ENCODE data around the gene PLEKHA7. TPM values are rescaled to one million over a fixed set of nuclear protein-coding genes. Genes with fewer than 3 reads are reported as not detected.

Gene PLEKHA7
- total and polyA plus RNA-seq, 2 of the 8 experiments (the other 6 are each of a cell fraction or from before 2014, with no cell fraction given): 11.4 to 25.6 TPM

DNA sequence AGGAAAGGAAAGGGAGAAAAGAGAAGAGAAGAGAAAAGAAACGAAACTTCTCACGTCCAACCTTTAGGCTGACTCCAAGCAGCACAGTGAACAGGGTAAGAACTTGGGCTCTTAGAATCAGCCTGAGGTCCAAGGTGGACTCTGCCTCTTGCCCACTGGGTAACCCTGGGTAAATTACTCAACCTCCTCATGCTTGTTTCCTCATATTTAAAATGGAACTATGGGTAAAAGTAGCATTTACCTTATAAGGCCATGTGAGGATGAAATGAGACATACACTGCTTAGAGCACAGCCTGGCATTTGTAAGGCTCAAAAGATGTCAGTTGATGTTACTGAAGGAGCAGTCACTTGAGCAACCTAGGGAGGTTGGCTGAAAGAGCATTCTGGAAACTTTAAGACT lies 167.9 kb downstream of the PLEKHA7 start:
- Histone ChIP-seq H2BK120ac (replicated peaks; ENCODE audit: low read depth, low read length) (no peak overlapping the region), H2BK12ac (ENCODE audit: low read depth, low read length) (no peak overlapping the region), H3K23ac (ENCODE audit: insufficient read length) (no peak overlapping the region), H3K79me2 (ENCODE audit: control insufficient read depth in 1 of 2, insufficient read depth in 2 of 2, low read length in 2 of 2) (no peaks in the 10 kb centered on the region), H3K36me3 (ENCODE audit: control insufficient read depth in 2 of 4, insufficient read depth in 4 of 4, low read length in 3 of 4) (peaks cover 0 to 3% (median 0%) of the 10 kb centered on the region in 4 experiments; a peak in 2 of 8 replicates), H3K56ac (replicated peaks; ENCODE audit: insufficient read length, low read depth, low read length) (no peak overlapping the region), H3K9me3 (ENCODE audit: insufficient read depth in 2 of 2, low read depth in 1 of 2, low read length in 1 of 2) (no peaks in the 10 kb centered on the region), H3K23me2 (ENCODE audit: low read depth, low read length) (no peaks in the 10 kb centered on the region), H3K4me3 (ENCODE audit: extremely low read depth in 1 of 4, insufficient read depth in 2 of 4, low read depth in 3 of 4, low read length in 4 of 4) (no peak overlapping the region), H3K9ac (replicated peaks in 1 of 4; ENCODE audit: extremely low read depth in 1 of 4, low read depth in 3 of 4, low read length in 3 of 4) (no peak overlapping the region), H3K79me1 (ENCODE audit: low read depth, low read length) (no peaks in the 10 kb centered on the region; the same call in 1 of the 2 replicates), H3K18ac (ENCODE audit: extremely low read depth, low read length) (no peak overlapping the region), H4K91ac (replicated peaks; ENCODE audit: insufficient read length, low read length) (no peak overlapping the region), H3K27ac (ENCODE audit: low read depth, low read length) (no peak overlapping the region), H4K20me1 (replicated peaks in 1 of 2; ENCODE audit: control insufficient read depth in 1 of 2, insufficient read depth in 2 of 2, low read length in 2 of 2) (no peaks in the 10 kb centered on the region), H3K4me2 (ENCODE audit: insufficient read depth in 1 of 2, low read depth in 2 of 2, low read length in 2 of 2) (no peak overlapping the region), H2AFZ (ENCODE audit: low read length) (no peak overlapping the region), H3K27me3 (replicated peaks in 1 of 4; ENCODE audit: control insufficient read depth in 3 of 4, extremely low read depth in 1 of 4, insufficient read depth in 3 of 4, low read length in 3 of 4) (no peaks in the 10 kb centered on the region), H3K4ac (replicated peaks; ENCODE audit: insufficient read length, low read depth, low read length) (no peak overlapping the region), H2BK5ac (ENCODE audit: low read depth, low read length) (no peak overlapping the region), H2AK5ac (ENCODE audit: low read depth, low read length) (no peak overlapping the region), H2BK20ac (ENCODE audit: low read length) (no peak overlapping the region), H4K8ac (ENCODE audit: extremely low read depth, insufficient read depth, low read length) (no peak overlapping the region), H3K4me1 (replicated peaks in 1 of 4; ENCODE audit: control insufficient read depth in 3 of 4, insufficient read depth in 4 of 4, low read length in 3 of 4) (no peaks in the 10 kb centered on the region), H3K14ac (ENCODE audit: insufficient read length) (no peak overlapping the region), H4K5ac (ENCODE audit: insufficient read length, low read depth, low read length) (no peak overlapping the region), H2BK15ac (ENCODE audit: low read length) (no peak overlapping the region)
- no peak for TF ChIP-seq KDM1A (IDR thresholded peaks at IDR 0.05; ENCODE audit: borderline replicate concordance, low read length)
- POLR2A ChIA-PET (ENCODE audit: partially characterized antibody): no interaction called here
- CTCF ChIA-PET (ENCODE audit: partially characterized antibody): interaction anchor here (0.7 to 1.4 kb wide), 4 partner anchors 10 to 335 kb away, joined by 3 to 4 read pairs (median 4); no protein-coding TSS in a partner anchor
- WGBS, 2 experiments (ENCODE audit: extremely low coverage in 1 of 2, insufficient coverage in 1 of 2, insufficient read length in 1 of 2, insufficient replicate concordance in 2 of 2, low coverage in 1 of 2, low lambda C conversion rate in 2 of 2, missing lambda C conversion rate in 1 of 2): 81% methylated on average over 2 of the region's 2 CpGs; no CpG with 5 or more reads in 1 of the 2 experiments
- FAIRE-seq (no peak), DNase-seq (ENCODE audit: low read depth in 1 of 2, low spot score in 2 of 2) (no peak)
